ENCODE measurements around the gene PDIA6. TPM values are rescaled to one million over a fixed set of nuclear protein-coding genes. Genes with fewer than 3 reads are reported as not detected.

The PDIA6 gene
- total and polyA plus RNA-seq, 2 of the 4 experiments (the other 2 are of a cell fraction), result 204 to 349 TPM

DNA sequence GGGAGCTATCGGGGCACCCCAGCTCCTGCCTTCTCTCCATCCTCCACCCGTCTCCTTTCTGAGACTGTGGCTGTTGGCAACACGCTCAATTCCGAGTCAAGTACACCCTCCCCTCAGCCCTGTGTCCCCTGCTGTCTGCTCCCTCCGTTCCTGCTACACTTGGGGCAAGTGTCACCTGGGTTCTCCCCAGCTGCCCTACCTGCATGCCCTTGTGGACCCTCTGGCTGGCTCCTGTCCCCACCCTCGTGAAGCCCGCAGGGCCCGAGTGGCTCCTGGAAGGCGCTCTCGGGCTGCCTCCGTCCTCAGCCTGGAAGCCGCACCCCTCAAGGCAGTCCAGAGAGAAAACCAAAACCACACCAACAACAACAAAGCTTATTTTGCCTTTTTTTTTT, 33.9 kb downstream of the PDIA6 start:
- no peak overlapping the region for H3K14ac ChIP-seq (replicated peaks; ENCODE audit: low read depth, low read length)
- no peak overlapping the region for H3K27ac ChIP-seq (ENCODE audit: insufficient read depth, low read length)
- no peak overlapping the region for H2BK5ac ChIP-seq (ENCODE audit: low read depth, low read length, poor library complexity, severe bottlenecking)
- H3K56ac ChIP-seq (ENCODE audit: extremely low read depth, insufficient read depth, low read length), result no peak overlapping the region
- ChIA-PET POLR2A (ENCODE audit: unreplicated experiment) (no interaction called here), CTCF (no interaction called here)
- H4K91ac ChIP-seq (ENCODE audit: insufficient read depth, low read depth, low read length), result no peak overlapping the region
- 100% methylated on average over 2 of the region's 12 CpGs; no CpG with 5 or more reads in 1 of the 2 experiments for WGBS, 2 experiments (ENCODE audit: extremely low coverage in 2 of 2, insufficient read length in 1 of 2)
- dilution Hi-C loops (cut with HindIII; ENCODE audit: low sequenced_read_pairs, unreplicated experiment), result no loop called here
- no peak overlapping the region for H3K23ac ChIP-seq (ENCODE audit: low read depth, low read length)
- intact Hi-C loops (cut with micrococcal nuclease), result no loop called here
- H2AK9ac ChIP-seq (replicated peaks; ENCODE audit: low read depth, low read length, poor library complexity), result no peak overlapping the region
- ATAC-seq (ENCODE audit: low read depth) (no peak), DNase-seq (no peak)
- no peaks in the 10 kb centered on the region for H3K27me3 ChIP-seq (ENCODE audit: control insufficient read depth, insufficient read depth, low read length)
- H3K9me1 ChIP-seq (ENCODE audit: insufficient read depth, low read length), result no peaks in the 10 kb centered on the region
- H4K5ac ChIP-seq (ENCODE audit: low read depth, low read length), result no peak overlapping the region
- H3K9ac ChIP-seq (ENCODE audit: low read depth, low read length), result no peak overlapping the region
- H3K36me3 ChIP-seq (ENCODE audit: control insufficient read depth, insufficient read depth, low read length), result peaks cover 22% of the 10 kb centered on the region
- no peak overlapping the region for H4K8ac ChIP-seq (ENCODE audit: low read depth in 2 of 2, low read length in 2 of 2)
- in situ Hi-C loops (cut with MboI; ENCODE audit: low sequenced_read_pairs), result no loop called here
- no peak for TF ChIP-seq MAFK (IDR thresholded peaks at IDR 0.05; ENCODE audit: low read depth, low read length)
- TF ChIP-seq, protein P1, sequence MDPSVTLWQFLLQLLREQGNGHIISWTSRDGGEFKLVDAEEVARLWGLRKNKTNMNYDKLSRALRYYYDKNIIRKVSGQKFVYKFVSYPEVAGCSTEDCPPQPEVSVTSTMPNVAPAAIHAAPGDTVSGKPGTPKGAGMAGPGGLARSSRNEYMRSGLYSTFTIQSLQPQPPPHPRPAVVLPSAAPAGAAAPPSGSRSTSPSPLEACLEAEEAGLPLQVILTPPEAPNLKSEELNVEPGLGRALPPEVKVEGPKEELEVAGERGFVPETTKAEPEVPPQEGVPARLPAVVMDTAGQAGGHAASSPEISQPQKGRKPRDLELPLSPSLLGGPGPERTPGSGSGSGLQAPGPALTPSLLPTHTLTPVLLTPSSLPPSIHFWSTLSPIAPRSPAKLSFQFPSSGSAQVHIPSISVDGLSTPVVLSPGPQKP (IDR thresholded peaks at IDR 0.05; ENCODE audit: borderline replicate concordance, low read depth, low read length), result no peak
- no peak for TF ChIP-seq CEBPB (IDR thresholded peaks at IDR 0.05; ENCODE audit: low read depth, low read length)
- no peak for TF ChIP-seq RFX5 (IDR thresholded peaks at IDR 0.05; ENCODE audit: low read depth, low read length)
- TF ChIP-seq RAD21 (IDR thresholded peaks at IDR 0.05; ENCODE audit: low read length), result no peak
- TF ChIP-seq POLR2A (IDR thresholded peaks at IDR 0.05; ENCODE audit: low read depth, low read length), result no peak
- TF ChIP-seq BHLHE40 (IDR thresholded peaks at IDR 0.05; ENCODE audit: low read depth, low read length), result no peak
- no peak for TF ChIP-seq MAZ (IDR thresholded peaks at IDR 0.05; ENCODE audit: borderline replicate concordance, low read depth, low read length)
- TF ChIP-seq CHD1 (IDR thresholded peaks at IDR 0.05; ENCODE audit: low read depth, low read length), result no peak
- TF ChIP-seq NFE2L2 (IDR thresholded peaks at IDR 0.05; ENCODE audit: low read depth, low read length), result no peak
- TF ChIP-seq CTCF (conservative IDR thresholded peaks at IDR 0.05; ENCODE audit: low read depth, low read length), result no peak
- TF ChIP-seq SMC3 (IDR thresholded peaks at IDR 0.05; ENCODE audit: low read depth, low read length), result no peak
- TF ChIP-seq FOS (IDR thresholded peaks at IDR 0.05; ENCODE audit: low read depth, low read length), result no peak
- TF ChIP-seq MXI1 (IDR thresholded peaks at IDR 0.05; ENCODE audit: borderline replicate concordance, low read depth, low read length), result no peak
- no peak for TF ChIP-seq USF2 (IDR thresholded peaks at IDR 0.05; ENCODE audit: low read depth, low read length)
- no peak for TF ChIP-seq RCOR1 (IDR thresholded peaks at IDR 0.05; ENCODE audit: insufficient replicate concordance, low read length)
- no peak overlapping the region for H3K18ac ChIP-seq (ENCODE audit: low read depth, low read length)
- H3K4me1 ChIP-seq (ENCODE audit: control insufficient read depth, insufficient read depth, low read length), result no peaks in the 10 kb centered on the region
- H2BK15ac ChIP-seq (ENCODE audit: low read depth, low read length), result no peak overlapping the region
- H2BK20ac ChIP-seq (ENCODE audit: low read depth, low read length), result no peak overlapping the region
- BruUV-seq (replicated peaks), result no TSS peak
- H3K4me2 ChIP-seq (ENCODE audit: low read depth, low read length), result no peak overlapping the region
- H4K20me1 ChIP-seq (ENCODE audit: insufficient read depth, low read length), result peaks cover 6% of the 10 kb centered on the region
- H2AK5ac ChIP-seq (ENCODE audit: low read depth, low read length), result no peak overlapping the region
- H3K4ac ChIP-seq (ENCODE audit: low read depth, low read length), result no peak overlapping the region
- no peak overlapping the region for H3K4me3 ChIP-seq (ENCODE audit: insufficient read depth, low read depth, low read length)
- no peak overlapping the region for H2AFZ ChIP-seq (replicated peaks; ENCODE audit: low read length, poor library complexity)
- no peaks in the 10 kb centered on the region for H3K9me3 ChIP-seq (ENCODE audit: control insufficient read depth, insufficient read depth, low read length)
- H3K79me1 ChIP-seq (ENCODE audit: low read depth in 1 of 2, low read length in 2 of 2), result peaks cover 5% of the 10 kb centered on the region in 2 experiments; a peak in 3 of 4 replicates
- H2BK120ac ChIP-seq (ENCODE audit: low read depth, low read length), result no peak overlapping the region
